Esophagus squamous epithelium (tissue), 4 donors: Measurements from ENCODE around the gene CCSER1.

Experiments
- CTCF ChIP-seq, 6 experiments: fragments of 450-650 bp in 4 of 6; fragments of 200-600 bp in 2 of 6; sonication (generic) in 2 of 6; IDR thresholded peaks; one replicate each; pipeline ENCODE4 v1.5.1; 2016 to 2019; ENCODE audit warnings: antibody characterized with exemption in 6 of 6, mild to moderate bottlenecking in 4 of 6, moderate library complexity in 4 of 6
- POLR2A ChIP-seq, 4 donors: fragments of 450-650 bp; IDR thresholded peaks; one replicate each; pipeline ENCODE4 v1.6.1; 2017; ENCODE audit warnings: antibody characterized with exemption in 4 of 4, mild to moderate bottlenecking in 4 of 4, moderate library complexity in 3 of 4

GRCh38 chr4:90857081-90857820 lies 730.1 kb downstream of the CCSER1 start:
- TF ChIP-seq POLR2A (IDR thresholded peaks at IDR 0.05) (no peak), CTCF (IDR thresholded peaks at IDR 0.05) (no peak)
